GM12878 (cell line): ENCODE measurements around the gene OXCT2. TPM values are rescaled to one million over a fixed set of nuclear protein-coding genes. Genes with fewer than 3 reads are reported as not detected.
A peak's percentile ranks its signal among the peaks of the same experiment; 100 is the strongest.

Source experiments
- BACH1 ChIP-seq: fragments of 450-650 bp; IDR thresholded peaks from 2 replicates; pipeline ENCODE4 v1.6.1; 2017; ENCODE audit warnings: mild to moderate bottlenecking, borderline replicate concordance
- CEBPB ChIP-seq, 2 experiments: fragments of 150-350 bp in 1 of 2; IDR thresholded peaks; 2 replicates each; pipeline ENCODE4 v1.6.1; 2012 to 2014; ENCODE audit warnings: low read depth in 2 of 2, low read length in 2 of 2, borderline replicate concordance in 1 of 2, inconsistent platforms in 1 of 2
- CTCF ChIP-seq, 3 experiments: IDR thresholded peaks in 2 of 3; conservative IDR thresholded peaks in 1 of 3; 2 replicates each; pipeline ENCODE4 v1.5.1; 2011; ENCODE audit warnings: low read depth in 3 of 3, low read length in 3 of 3, mild to moderate bottlenecking in 3 of 3, control low read depth in 2 of 3, moderate library complexity in 2 of 3, inconsistent platforms in 1 of 3, mixed read lengths in 1 of 3; ENCODE audit not compliant: control insufficient read depth in 2 of 3, insufficient read depth in 1 of 3; ENCODE audit errors: extremely low read depth in 1 of 3
- DPF2 ChIP-seq: fragments of 450-650 bp; IDR thresholded peaks from 2 replicates; pipeline ENCODE4 v1.6.1; 2017; ENCODE audit warnings: mild to moderate bottlenecking
- HDAC2 ChIP-seq: fragments of 200-600 bp; sonication (generic); IDR thresholded peaks from 2 replicates; pipeline ENCODE4 v1.6.1; 2017
- JUND ChIP-seq: IDR thresholded peaks from 2 replicates; pipeline ENCODE4 v1.6.1; 2012; ENCODE audit warnings: low read depth, mild to moderate bottlenecking, low read length, improper control_type of control experiment, moderate library complexity
- NFYB ChIP-seq: IDR thresholded peaks from 2 replicates; pipeline ENCODE4 v1.6.1; 2011; ENCODE audit warnings: low read depth, mild to moderate bottlenecking, low read length, improper control_type of control experiment, moderate library complexity; ENCODE audit not compliant: insufficient read depth
- NR2F1 ChIP-seq: fragments of 450-650 bp; conservative IDR thresholded peaks from 2 replicates; pipeline ENCODE4 v1.6.1; 2017; ENCODE audit warnings: mild to moderate bottlenecking
- POLR2AphosphoS2 ChIP-seq: IDR thresholded peaks from 2 replicates; pipeline ENCODE4 v1.6.1; 2011; ENCODE audit warnings: low read depth, mild to moderate bottlenecking, low read length, improper control_type of control experiment, moderate library complexity
- SP1 ChIP-seq: IDR thresholded peaks from one replicate; pipeline ENCODE4 v1.6.1; 2011; ENCODE audit warnings: low read depth, low read length
- SRF ChIP-seq, 2 experiments: IDR thresholded peaks; 2 replicates each; pipeline ENCODE4 v1.6.1; 2011; ENCODE audit warnings: low read depth in 2 of 2, low read length in 2 of 2, mild to moderate bottlenecking in 1 of 2, moderate library complexity in 1 of 2
- STAT1 ChIP-seq: fragments of 450-650 bp; conservative IDR thresholded peaks from 2 replicates; pipeline ENCODE4 v1.6.1; 2014; ENCODE audit warnings: antibody characterized with exemption, mild to moderate bottlenecking
- ZNF207 ChIP-seq: fragments of 450-650 bp; IDR thresholded peaks from 2 replicates; pipeline ENCODE4 v1.6.1; 2014; ENCODE audit warnings: antibody characterized with exemption, mild to moderate bottlenecking, borderline replicate concordance
- ZNF622 ChIP-seq: fragments of 450-650 bp; IDR thresholded peaks from 2 replicates; pipeline ENCODE4 v1.6.1; 2017; ENCODE audit warnings: mild to moderate bottlenecking, inconsistent platforms
- ZNF687 ChIP-seq: fragments of 450-650 bp; IDR thresholded peaks from 2 replicates; pipeline ENCODE4 v1.6.1; 2017; ENCODE audit warnings: mild to moderate bottlenecking, moderate library complexity
- polyA plus RNA-seq, 11 experiments: library from polyadenylated mRNA; depleted of rRNA in 4 of 11; unstranded in 6 of 11; stranded (reverse) in 5 of 11; fragments of >200 nt; fragmentation: Nextera tagmentation in 4 of 11; fragmentation: Illumina TruSeq in 1 of 11; extraction: Ambion mirVana in 4 of 11; extraction: Trizol in 1 of 11; gene quantifications; 1 replicate in 1 of 11; 2 replicates in 10 of 11; pipeline versions ENCODE4 v1.2.1 to v1.2.3, GENCODE V29; 2011 to 2016; ENCODE audit warnings: inconsistent platforms in 2 of 11, missing spikeins in 2 of 11, low read depth in 1 of 11
- total RNA-seq, 4 experiments: library from RNA; depleted of rRNA in 3 of 4; stranded (reverse); fragments of >200 nt in 3 of 4; fragmentation: Illumina TruSeq in 1 of 4; extraction: Trizol in 1 of 4; gene quantifications; 2 replicates each; pipeline versions ENCODE4 v1.2.1 to v1.2.3, GENCODE V29; 2013 to 2021

Gene OXCT2
- total and polyA plus RNA-seq, 10 of the 15 experiments (the other 5 are each of a cell fraction or from before 2014, with no cell fraction given), result 0.06 to 1.9 (median 0.59) TPM

GRCh38 chr1:39788758-39789570 lies 17.8 kb upstream of the OXCT2 start, which contains the start of gene BMP8B (continued):
- TF ChIP-seq ZNF687 (peak; percentile 91), JUND (0 out of 2 replicates have a peak, but pooled peaks have one; percentile 13), ZNF207 (no peak), DPF2 (peak; percentile 84), NR2F1 (peak; percentile 72), ZNF622 (no peak), STAT1 (0 out of 2 replicates have a peak, but pooled peaks have one; percentile 30), BACH1 (peak; percentile 66), CEBPB (IDR thresholded peaks at IDR 0.05; ENCODE audit: borderline replicate concordance in 1 of 2, low read depth in 2 of 2, low read length in 2 of 2) (no peak), CTCF (IDR thresholded peaks at IDR 0.05 in 2 of 3, conservative IDR thresholded peaks at IDR 0.05 in 1 of 3; ENCODE audit: control insufficient read depth in 2 of 3, extremely low read depth in 1 of 3, insufficient read depth in 1 of 3, low read depth in 3 of 3, low read length in 3 of 3) (peak in 1 of 3 experiments; percentile 5; a peak in 1 of 6 replicates), NFYB (peak; percentile 65; the same call in 1 of the 2 replicates), HDAC2 (no peak), POLR2AphosphoS2 (no peak), SP1 (peak; percentile 35), SRF (IDR thresholded peaks at IDR 0.05; ENCODE audit: low read depth in 2 of 2, low read length in 2 of 2) (no peak)
